HG03521 (cell line): ENCODE results near the gene ANKRD44.
"Not testable (repeated sequence)": the region's sequence is repeated elsewhere in the genome, so short reads cannot be mapped to it uniquely, and the experiment has no call there.

ENCODE experiments used
- ATAC-seq: cut with Tn5 transposase; IDR thresholded peaks from one replicate; pipeline ENCODE4 v1.9.1; 2021; ENCODE audit warnings: mild to moderate bottlenecking, moderate library complexity; ENCODE audit not compliant: unreplicated experiment

ANKRD44 gene

DNA sequence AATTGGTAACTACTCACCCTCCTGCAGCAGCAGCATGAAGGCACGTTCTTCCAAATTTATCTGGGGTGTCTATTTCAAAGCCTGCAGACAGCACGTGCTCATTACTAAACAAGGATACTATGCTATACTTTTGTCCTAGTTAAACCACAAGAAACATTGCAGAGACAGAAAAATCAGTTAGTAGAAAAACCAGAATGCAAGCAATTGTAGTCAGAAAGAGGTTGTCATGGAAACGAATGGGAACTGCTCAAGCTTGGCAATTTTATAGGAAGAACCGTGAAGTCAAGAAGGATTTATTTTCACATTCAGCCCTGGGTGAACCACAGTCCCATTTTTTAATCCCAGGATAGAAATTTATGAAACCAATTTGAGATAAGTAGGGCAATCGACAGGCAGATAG lies 221.9 kb downstream of the ANKRD44 start:
- no peak for ATAC-seq

DNA sequence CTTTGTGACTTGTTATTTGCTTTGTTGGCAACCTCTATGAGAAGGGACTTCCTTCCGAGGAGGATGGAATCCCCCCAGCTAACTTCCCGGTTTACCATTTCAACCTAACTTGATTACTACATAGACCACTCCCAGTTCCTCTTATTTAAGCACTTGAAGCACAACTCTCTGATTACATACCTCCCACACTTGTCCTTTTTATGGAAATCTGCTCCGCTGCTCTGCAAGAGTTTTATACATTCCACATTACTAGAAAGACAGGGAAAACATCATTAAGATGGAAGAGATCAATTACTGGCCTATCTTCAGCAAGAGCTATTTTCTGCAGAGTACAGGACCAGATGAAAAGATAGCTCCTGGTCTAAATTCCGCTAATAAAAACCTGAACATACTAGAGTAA lies 224.1 kb downstream of the ANKRD44 start:
- ATAC-seq, result no peak

- ATAC-seq, result no peak
These were observed 224.9 kb downstream of the ANKRD44 start for GRCh38 chr2:197085665-197086064.

GRCh38 chr2:197081294-197081693 lies 229.3 kb downstream of the ANKRD44 start:
- no peak for ATAC-seq

DNA sequence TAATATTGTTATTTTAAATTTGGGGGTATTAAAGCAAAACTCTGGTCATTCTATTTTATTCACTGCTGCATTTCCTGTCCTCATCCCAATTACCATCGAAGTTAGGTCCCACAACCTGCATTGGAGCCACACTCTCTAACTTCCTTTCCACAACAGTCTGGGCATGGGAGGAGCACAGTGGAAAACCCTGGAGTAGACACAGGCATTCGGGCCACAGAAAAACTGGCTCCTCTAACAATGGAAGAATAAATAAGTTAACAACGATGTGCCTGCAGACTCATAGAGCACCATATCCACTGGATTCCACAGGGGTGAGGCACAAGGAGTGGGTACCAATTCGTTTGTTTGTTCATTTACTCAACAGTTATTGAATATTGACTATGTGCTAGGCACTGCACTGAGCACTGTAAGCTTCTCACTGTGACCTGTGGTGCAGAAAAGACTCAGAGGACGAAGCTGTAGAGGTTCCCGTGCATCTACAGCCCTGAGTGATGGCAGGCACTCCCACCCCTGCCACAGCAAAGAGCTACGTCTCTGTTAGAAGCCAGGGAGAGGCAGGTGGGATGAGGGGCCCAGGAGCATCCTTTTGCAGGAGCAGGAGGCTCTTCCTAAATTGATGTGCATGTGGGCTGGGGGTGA lies 229.9 kb downstream of the ANKRD44 start:
- ATAC-seq, result no peak

- ATAC-seq, result no peak
These were observed 230.6 kb downstream of the ANKRD44 start for GRCh38 chr2:197079832-197080555.

- ATAC-seq, result no peak
These were observed 231.2 kb downstream of the ANKRD44 start for GRCh38 chr2:197079414-197079813.

GRCh38 chr2:197078535-197078934 lies 232.0 kb downstream of the ANKRD44 start:
- no peak for ATAC-seq

- no peak for ATAC-seq
These were observed 233.2 kb downstream of the ANKRD44 start for GRCh38 chr2:197077336-197077735.

DNA sequence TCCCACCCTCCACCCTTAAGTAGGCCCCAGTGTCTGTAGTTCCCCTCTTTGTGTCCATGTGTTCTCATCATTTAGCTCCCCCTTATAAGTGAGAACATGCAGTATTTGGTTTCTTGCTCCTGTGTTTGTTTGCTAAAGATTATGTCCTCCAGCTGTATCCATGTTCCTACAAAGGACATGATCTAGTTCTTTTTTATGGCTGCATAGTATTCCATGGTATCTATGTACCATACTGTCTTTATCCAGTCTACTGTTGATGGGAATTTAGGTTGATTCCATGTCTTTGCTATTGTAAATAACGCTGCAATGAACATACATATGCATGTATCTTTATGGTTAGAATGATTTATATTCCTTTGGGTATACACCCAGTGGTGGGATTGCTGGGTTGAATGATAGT lies 233.9 kb downstream of the ANKRD44 start:
- ATAC-seq, result no peak

GRCh38 chr2:197075754-197076337 lies 234.7 kb downstream of the ANKRD44 start:
- ATAC-seq, result no peak

DNA sequence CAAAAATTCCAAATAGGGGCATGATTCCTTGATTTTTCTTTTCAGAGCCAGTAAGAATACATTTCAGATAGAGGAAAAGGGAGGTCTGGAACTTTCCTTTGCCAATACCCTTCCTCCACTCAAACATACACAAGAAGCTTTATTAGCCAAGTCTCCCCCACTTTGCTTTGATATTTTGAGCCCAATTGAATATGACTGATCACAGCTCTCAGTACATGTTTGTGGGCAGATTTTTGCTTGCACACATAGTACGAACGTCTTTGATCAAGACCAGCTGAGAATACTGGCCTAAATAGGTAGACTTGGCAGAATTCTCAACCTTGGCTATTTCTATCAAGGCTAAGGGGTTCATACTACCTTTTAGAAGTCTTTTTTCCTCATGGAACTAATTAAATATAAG lies 235.3 kb downstream of the ANKRD44 start:
- no peak for ATAC-seq

GRCh38 chr2:197073701-197074433 lies 236.7 kb downstream of the ANKRD44 start:
- no peak for ATAC-seq

DNA sequence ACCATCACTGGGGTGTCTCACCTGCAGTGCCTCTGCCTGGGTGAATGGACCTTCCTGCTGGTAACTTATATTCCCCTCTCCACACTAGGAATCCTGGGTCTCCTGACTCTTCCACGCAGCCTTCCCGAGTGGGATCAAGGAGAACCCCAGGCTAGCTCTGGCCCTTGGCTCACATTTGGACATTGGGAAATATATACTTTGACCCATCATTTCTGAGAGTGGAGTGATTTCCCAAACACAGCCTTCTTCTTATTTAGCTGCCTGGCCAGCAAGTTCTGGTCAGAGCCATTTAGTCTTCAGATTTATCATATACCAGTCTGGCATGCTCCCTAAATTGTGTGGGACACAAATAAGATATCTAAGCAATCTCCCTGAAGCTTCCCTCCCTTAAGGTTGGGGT lies 237.3 kb downstream of the ANKRD44 start:
- no peak for ATAC-seq

GRCh38 chr2:197072533-197072932 lies 238.0 kb downstream of the ANKRD44 start:
- no peak for ATAC-seq

- ATAC-seq, result no peak
These were observed 238.7 kb downstream of the ANKRD44 start for GRCh38 chr2:197071790-197072436.

DNA sequence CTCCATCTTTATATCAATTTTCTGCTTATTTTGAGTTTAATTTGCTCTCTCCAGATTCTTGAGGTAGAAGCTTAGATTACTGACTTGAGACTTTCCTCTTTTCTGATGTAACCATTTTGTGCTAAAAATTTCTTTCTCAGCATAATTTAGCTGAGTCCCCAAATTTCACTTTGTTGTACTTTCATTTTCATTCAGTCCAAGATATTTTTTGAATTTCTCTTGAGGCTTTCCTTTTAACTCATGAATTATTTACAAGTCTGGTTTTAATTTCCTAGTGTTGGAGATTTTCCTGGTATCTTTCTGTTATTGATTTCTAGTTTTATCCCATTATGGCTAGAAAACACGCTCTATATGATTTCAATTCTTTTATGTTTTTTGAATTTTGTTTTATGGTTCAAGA lies 239.4 kb downstream of the ANKRD44 start:
- no peak for ATAC-seq

DNA sequence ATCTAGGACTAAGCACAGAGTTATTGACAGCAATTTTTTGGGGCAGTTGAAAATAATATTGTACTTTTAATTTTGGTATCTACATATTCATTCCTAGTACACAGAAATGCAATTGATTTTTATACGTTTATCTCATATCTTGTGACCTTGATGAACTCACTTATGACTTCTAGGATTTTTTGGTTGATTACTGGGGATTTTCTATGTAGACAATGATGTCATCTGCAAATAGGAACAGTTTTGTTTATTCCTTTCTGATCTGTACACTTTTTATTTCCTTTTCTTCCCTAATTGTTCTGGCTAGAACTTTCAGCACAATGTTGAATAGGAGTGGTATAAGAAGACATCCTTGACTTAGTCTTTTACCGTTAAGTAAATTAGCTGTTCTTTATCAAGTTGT lies 240.6 kb downstream of the ANKRD44 start:
- no peak for ATAC-seq

DNA sequence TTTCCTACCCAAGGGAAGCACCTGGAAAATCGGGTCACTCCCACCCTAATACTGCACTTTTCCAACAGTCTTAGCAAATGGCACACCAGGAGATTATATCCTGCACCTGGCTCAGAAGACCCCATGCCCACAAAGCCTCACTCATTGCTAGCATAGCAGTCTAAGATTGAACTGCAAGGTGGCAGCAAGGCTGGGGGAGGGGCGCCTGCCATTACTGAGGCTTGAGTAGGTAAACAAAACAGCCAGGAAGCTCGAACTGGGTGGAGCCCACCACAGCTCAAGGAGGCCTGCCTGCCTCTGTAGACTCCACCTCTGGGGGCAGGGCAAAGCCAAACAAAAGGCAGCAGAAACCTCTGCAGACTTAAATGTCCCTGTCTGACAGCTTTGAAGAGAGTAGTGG lies 248.0 kb downstream of the ANKRD44 start:
- not testable (repeated sequence) for ATAC-seq

- ATAC-seq, result no peak
These were observed 251.1 kb downstream of the ANKRD44 start for GRCh38 chr2:197059477-197059876.

DNA sequence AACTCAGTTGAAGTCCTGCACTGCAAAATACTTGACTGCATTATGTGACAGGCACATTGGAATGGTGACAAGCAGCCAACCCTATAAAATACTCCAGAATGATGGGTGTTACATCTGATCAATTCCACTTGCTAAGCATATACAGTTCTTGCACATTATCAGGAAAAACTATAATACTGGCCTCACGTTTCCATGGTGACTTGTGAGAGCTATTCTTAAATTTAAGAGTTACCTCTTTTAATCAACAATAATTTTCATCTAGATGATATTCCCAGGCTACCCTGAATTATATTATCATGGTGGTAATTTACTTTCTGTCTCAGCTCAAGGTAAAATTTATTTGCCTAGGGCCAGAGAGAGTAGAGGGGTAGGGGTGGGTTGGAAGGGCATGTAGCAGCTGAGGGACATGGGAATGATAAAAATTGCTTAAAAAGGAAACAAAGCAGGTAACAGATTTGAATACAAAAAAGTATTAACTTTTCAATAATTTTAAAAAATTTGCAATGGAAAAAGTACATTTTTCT lies 251.7 kb downstream of the ANKRD44 start:
- ATAC-seq, result no peak
